GM12874 (cell line): ENCODE results near the gene ACBD3.

Experiments
- TF ChIP-seq, protein P1 (sequence below): IDR thresholded peaks from 2 replicates; pipeline ENCODE4 v1.5.1; 2011; ENCODE audit warnings: low read depth, mild to moderate bottlenecking, control low read depth, low read length, moderate library complexity; ENCODE audit not compliant: insufficient read depth

The ACBD3 gene

DNA sequence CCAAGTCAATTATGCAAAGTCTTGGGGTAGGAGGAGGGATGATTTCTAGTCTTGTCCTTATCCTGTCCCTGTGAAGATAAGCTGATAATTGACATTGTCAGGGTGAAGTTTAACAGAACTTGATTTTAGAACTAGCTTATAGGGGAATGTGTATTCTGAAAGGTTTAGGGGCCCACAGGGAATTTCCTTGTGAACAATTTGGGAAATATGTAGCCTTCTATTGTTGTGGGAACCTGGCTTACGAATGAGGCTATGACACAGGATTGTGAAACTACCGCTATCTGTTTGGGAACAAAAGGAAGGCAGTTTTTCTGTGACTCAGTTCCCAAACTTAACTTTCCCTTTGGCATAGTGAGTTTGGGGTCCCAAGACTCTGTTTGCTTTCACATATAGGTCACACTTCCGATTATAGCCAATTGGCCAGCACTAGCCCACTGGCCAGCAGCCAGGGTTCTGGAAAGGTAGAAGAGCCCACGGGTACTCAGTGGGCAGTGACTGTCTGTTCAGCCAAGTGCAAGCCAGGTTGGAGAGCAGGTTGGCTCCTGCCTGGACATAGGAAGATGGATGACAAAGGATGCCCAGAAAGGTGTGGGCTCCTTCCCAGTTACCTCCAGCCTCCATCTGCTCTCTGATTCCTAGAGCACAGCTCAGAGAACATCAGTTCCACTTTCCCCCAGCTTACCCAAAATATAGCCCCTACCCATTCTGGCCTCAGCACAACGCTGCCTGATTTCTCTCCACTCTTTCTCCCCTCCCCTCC is 88.5 kb downstream of the ACBD3 start:
- TF ChIP-seq, protein P1, sequence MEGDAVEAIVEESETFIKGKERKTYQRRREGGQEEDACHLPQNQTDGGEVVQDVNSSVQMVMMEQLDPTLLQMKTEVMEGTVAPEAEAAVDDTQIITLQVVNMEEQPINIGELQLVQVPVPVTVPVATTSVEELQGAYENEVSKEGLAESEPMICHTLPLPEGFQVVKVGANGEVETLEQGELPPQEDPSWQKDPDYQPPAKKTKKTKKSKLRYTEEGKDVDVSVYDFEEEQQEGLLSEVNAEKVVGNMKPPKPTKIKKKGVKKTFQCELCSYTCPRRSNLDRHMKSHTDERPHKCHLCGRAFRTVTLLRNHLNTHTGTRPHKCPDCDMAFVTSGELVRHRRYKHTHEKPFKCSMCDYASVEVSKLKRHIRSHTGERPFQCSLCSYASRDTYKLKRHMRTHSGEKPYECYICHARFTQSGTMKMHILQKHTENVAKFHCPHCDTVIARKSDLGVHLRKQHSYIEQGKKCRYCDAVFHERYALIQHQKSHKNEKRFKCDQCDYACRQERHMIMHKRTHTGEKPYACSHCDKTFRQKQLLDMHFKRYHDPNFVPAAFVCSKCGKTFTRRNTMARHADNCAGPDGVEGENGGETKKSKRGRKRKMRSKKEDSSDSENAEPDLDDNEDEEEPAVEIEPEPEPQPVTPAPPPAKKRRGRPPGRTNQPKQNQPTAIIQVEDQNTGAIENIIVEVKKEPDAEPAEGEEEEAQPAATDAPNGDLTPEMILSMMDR, result no peak

DNA sequence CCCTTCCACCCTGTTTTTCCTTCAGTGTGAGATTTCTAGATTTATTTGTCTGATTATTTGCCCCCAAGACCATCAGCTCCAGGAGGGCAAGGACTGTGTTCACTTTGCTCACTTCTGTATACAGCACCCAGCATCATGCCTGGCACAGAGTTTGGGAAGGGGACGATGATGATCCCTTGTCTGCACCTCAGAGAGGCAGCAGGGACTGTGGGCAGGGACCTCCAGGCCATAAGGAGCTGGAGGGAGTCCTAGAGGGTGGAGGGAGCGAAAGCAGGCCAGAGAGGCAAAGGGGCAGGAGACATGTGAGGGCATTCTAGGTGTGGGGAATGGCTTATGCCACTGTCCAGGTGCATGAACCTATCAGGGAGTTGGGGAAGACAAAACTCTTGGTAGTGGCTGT is 91.3 kb downstream of the ACBD3 start:
- TF ChIP-seq, protein P1, result no peak
